Astrocyte (in vitro differentiated cells and primary cell): Measurements from ENCODE around the gene MEF2B. TPM values are rescaled to one million over a fixed set of nuclear protein-coding genes. Genes with fewer than 3 reads are reported as not detected.

ENCODE experiments used
- DNase-seq: peaks from one replicate; pipeline ENCODE4 v3.0.0-alpha.2; 2010; ENCODE audit warnings: low read depth
- FAIRE-seq: peaks from 2 replicates; lab custom pipeline; 2011; peaks lifted over from hg19 to GRCh38; lab: Jason Lieb, UNC
- H2AFZ ChIP-seq: 2 replicates; pipeline ENCODE4 v1.6.0; 2012; ENCODE audit warnings: low read depth, low read length, inconsistent platforms
- H3K27ac ChIP-seq: 2 replicates; pipeline ENCODE4 v1.5.1; 2011; ENCODE audit warnings: low read depth, low read length, inconsistent platforms
- H3K27me3 ChIP-seq: 2 replicates; pipeline ENCODE4 v1.6.0; 2011; ENCODE audit warnings: low read length, inconsistent platforms; ENCODE audit not compliant: insufficient read depth
- H3K36me3 ChIP-seq: 2 replicates; pipeline ENCODE4 v1.5.1; 2011; ENCODE audit warnings: low read length, inconsistent platforms; ENCODE audit not compliant: insufficient read depth
- H3K4me1 ChIP-seq: 2 replicates; pipeline ENCODE4 v1.5.1; 2011; ENCODE audit warnings: low read length, inconsistent platforms; ENCODE audit not compliant: insufficient read depth
- H3K4me2 ChIP-seq: 2 replicates; pipeline ENCODE4 v1.6.0; 2012; ENCODE audit warnings: low read length, inconsistent platforms
- H3K4me3 ChIP-seq: 2 replicates; pipeline ENCODE4 v1.5.1; 2011; ENCODE audit warnings: low read depth, mild to moderate bottlenecking, low read length, inconsistent platforms; ENCODE audit not compliant: insufficient read depth
- H3K79me2 ChIP-seq: 2 replicates; pipeline ENCODE4 v1.6.0; 2012; ENCODE audit warnings: mild to moderate bottlenecking, low read length, inconsistent platforms; ENCODE audit not compliant: insufficient read depth
- H3K9ac ChIP-seq: 2 replicates; pipeline ENCODE4 v1.6.0; 2012; ENCODE audit warnings: mild to moderate bottlenecking, low read length, inconsistent platforms
- H3K9me3 ChIP-seq: 2 replicates; pipeline ENCODE4 v1.5.1; 2012; ENCODE audit warnings: low read depth, mild to moderate bottlenecking, low read length, inconsistent platforms; ENCODE audit not compliant: insufficient read depth
- H4K20me1 ChIP-seq: 2 replicates; pipeline ENCODE4 v1.6.0; 2012; ENCODE audit warnings: low read length, inconsistent platforms; ENCODE audit not compliant: insufficient read depth
- H3K27ac Mint-ChIP-seq: one replicate; pipeline ENCODE4 v1.8.0; 2021; ENCODE audit warnings: mild to moderate bottlenecking, mixed read lengths; ENCODE audit not compliant: unreplicated experiment
- H3K27me3 Mint-ChIP-seq: one replicate; pipeline ENCODE4 v1.8.0; 2021; ENCODE audit warnings: low read depth, mixed read lengths; ENCODE audit not compliant: unreplicated experiment
- H3K36me3 Mint-ChIP-seq: one replicate; pipeline ENCODE4 v1.8.0; 2021; ENCODE audit warnings: low read depth, mixed read lengths; ENCODE audit not compliant: unreplicated experiment
- H3K4me1 Mint-ChIP-seq: one replicate; pipeline ENCODE4 v1.8.0; 2021; ENCODE audit warnings: low read depth, mixed read lengths; ENCODE audit not compliant: unreplicated experiment
- H3K4me3 Mint-ChIP-seq: one replicate; pipeline ENCODE4 v1.8.0; 2021; ENCODE audit warnings: mild to moderate bottlenecking, moderate library complexity, mixed read lengths; ENCODE audit not compliant: unreplicated experiment
- H3K9me3 Mint-ChIP-seq: one replicate; pipeline ENCODE4 v1.8.0; 2021; ENCODE audit warnings: mild to moderate bottlenecking, mixed read lengths; ENCODE audit not compliant: unreplicated experiment
- EZH2 ChIP-seq: IDR thresholded peaks from 2 replicates; pipeline ENCODE4 v1.6.1; 2012; ENCODE audit warnings: mild to moderate bottlenecking, low read length, inconsistent platforms; ENCODE audit not compliant: insufficient read depth
- total RNA-seq: library from RNA; stranded (reverse); gene quantifications from 2 replicates; pipeline ENCODE4 v1.2.1, GENCODE V29; 2021
- TF ChIP-seq, protein P1 (sequence below): IDR thresholded peaks from 2 replicates; pipeline ENCODE4 v1.5.1; 2011; ENCODE audit warnings: low read depth, mild to moderate bottlenecking, inconsistent platforms, low read length, moderate library complexity; ENCODE audit not compliant: insufficient read depth

Gene MEF2B
- total RNA-seq, 1 donor from 2014 or later = 1.7 TPM

DNA sequence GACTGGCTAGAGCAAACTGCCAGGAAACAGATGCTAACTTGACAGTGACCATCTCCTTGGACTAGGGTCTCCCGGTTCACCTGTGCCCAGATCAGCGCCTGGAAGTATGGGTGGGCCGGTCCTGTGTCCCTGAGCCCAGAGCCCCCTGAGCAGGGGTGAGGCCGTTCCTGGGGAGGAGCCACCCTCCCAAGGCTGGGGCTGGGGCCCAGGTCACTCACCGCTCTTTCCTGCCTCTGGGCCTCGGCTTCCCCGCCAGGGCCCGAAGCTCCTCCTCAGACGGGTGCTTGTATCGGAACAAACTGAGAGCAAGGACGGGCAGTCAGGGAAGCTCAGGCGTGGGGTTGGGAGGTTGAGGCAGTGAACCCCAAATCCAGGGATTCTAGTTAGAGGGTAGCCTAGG, 37.2 kb downstream of the MEF2B start:
- H3K36me3 Mint-ChIP-seq = peaks cover 31% of the 10 kb centered on the region
- no peaks in the 10 kb centered on the region for H3K4me1 Mint-ChIP-seq
- H3K4me3 Mint-ChIP-seq = no peak overlapping the region
- no peaks in the 10 kb centered on the region for H3K27me3 Mint-ChIP-seq
- Histone ChIP-seq H3K4me2 (no peak overlapping the region), H3K36me3 (no peaks in the 10 kb centered on the region), H4K20me1 (peaks cover 3% of the 10 kb centered on the region), H3K9ac (no peak overlapping the region), H3K9me3 (peaks cover 5% of the 10 kb centered on the region), H3K4me1 (peaks cover 6% of the 10 kb centered on the region), H3K27me3 (no peaks in the 10 kb centered on the region), H3K79me2 (peaks cover 10% of the 10 kb centered on the region), H3K4me3 (no peak overlapping the region), H2AFZ (no peak overlapping the region), H3K27ac (no peak overlapping the region)
- no peak overlapping the region for H3K27ac Mint-ChIP-seq
- no peak for TF ChIP-seq EZH2
- TF ChIP-seq, protein P1, sequence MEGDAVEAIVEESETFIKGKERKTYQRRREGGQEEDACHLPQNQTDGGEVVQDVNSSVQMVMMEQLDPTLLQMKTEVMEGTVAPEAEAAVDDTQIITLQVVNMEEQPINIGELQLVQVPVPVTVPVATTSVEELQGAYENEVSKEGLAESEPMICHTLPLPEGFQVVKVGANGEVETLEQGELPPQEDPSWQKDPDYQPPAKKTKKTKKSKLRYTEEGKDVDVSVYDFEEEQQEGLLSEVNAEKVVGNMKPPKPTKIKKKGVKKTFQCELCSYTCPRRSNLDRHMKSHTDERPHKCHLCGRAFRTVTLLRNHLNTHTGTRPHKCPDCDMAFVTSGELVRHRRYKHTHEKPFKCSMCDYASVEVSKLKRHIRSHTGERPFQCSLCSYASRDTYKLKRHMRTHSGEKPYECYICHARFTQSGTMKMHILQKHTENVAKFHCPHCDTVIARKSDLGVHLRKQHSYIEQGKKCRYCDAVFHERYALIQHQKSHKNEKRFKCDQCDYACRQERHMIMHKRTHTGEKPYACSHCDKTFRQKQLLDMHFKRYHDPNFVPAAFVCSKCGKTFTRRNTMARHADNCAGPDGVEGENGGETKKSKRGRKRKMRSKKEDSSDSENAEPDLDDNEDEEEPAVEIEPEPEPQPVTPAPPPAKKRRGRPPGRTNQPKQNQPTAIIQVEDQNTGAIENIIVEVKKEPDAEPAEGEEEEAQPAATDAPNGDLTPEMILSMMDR = no peak
- DNase-seq (no peak), FAIRE-seq (no peak)
- peaks cover 4% of the 10 kb centered on the region for H3K9me3 Mint-ChIP-seq

DNA sequence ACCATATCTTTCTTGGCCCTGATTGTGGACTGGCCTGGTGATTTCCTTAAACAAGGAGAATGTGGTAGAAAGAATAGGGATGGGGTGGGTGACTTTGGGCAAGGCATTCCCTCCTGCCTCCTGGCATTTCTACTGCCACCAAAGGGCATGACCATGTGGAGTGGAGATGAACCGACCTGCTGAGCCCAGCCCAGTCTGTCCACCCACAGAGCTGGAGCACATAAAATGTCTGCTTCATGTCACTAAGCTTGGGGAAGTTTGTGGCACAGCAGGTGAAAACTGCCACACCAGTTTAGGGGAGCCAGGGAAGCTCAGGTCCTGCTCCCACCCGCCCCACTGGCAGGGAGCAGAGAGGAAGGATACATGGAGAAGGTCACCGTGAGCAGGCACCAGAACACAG, 38.1 kb downstream of the MEF2B start:
- Histone ChIP-seq H3K27me3 (no peaks in the 10 kb centered on the region), H3K4me2 (no peak overlapping the region), H3K27ac (no peak overlapping the region), H4K20me1 (peaks cover 3% of the 10 kb centered on the region), H3K4me3 (no peak overlapping the region), H3K36me3 (no peaks in the 10 kb centered on the region), H3K4me1 (no peaks in the 10 kb centered on the region), H3K9me3 (peaks cover 5% of the 10 kb centered on the region), H3K9ac (no peak overlapping the region), H2AFZ (no peak overlapping the region), H3K79me2 (peaks cover 2% of the 10 kb centered on the region)
- no peak overlapping the region for H3K27ac Mint-ChIP-seq
- FAIRE-seq = no peak
- peaks cover 4% of the 10 kb centered on the region for H3K9me3 Mint-ChIP-seq
- TF ChIP-seq, protein P1 = no peak
- TF ChIP-seq EZH2 = no peak
- no peaks in the 10 kb centered on the region for H3K4me1 Mint-ChIP-seq
- peak overlapping the region; percentile 40 for H3K4me3 Mint-ChIP-seq
- H3K36me3 Mint-ChIP-seq = peaks cover 33% of the 10 kb centered on the region
- H3K27me3 Mint-ChIP-seq = no peaks in the 10 kb centered on the region
- no peak for DNase-seq

DNA sequence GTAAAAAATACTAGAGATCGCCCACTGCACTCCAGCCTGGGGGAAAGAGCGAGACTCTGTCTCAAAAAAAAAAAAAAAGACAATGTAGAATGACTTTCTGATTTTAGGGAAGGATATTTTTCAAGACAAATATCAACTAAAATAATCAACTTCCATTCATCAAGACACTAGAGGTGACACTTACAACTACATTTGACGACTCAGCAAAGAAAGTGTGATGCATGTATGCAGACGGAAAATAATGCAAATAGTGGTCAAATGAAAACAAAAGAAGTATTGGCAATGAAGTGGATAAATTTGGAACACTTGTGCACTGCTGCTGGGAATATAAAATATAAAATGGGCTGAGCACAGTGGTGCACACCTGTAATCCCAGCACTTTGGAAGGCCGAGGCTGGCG, 44.0 kb downstream of the MEF2B start:
- Mint-ChIP-seq H3K27ac (no peak overlapping the region), H3K27me3 (no peaks in the 10 kb centered on the region), H3K4me1 (no peaks in the 10 kb centered on the region), H3K4me3 (no peak overlapping the region), H3K36me3 (peaks cover 33% of the 10 kb centered on the region), H3K9me3 (peaks cover 9% of the 10 kb centered on the region)
- H3K27ac ChIP-seq = no peak overlapping the region
- H3K9me3 ChIP-seq = no peaks in the 10 kb centered on the region
- H4K20me1 ChIP-seq = no peaks in the 10 kb centered on the region
- no peaks in the 10 kb centered on the region for H3K36me3 ChIP-seq
- no peak overlapping the region for H2AFZ ChIP-seq
- TF ChIP-seq, protein P1 = no peak
- no peak for TF ChIP-seq EZH2
- H3K9ac ChIP-seq = no peak overlapping the region
- DNase-seq = no peak
- H3K4me1 ChIP-seq = no peaks in the 10 kb centered on the region
- H3K4me2 ChIP-seq = no peak overlapping the region
- H3K4me3 ChIP-seq = no peak overlapping the region
- no peak for FAIRE-seq
- no peaks in the 10 kb centered on the region for H3K79me2 ChIP-seq
- H3K27me3 ChIP-seq = no peaks in the 10 kb centered on the region
